ENCODE measurements around the gene GNG8.
A peak's percentile ranks its signal among the peaks of the same experiment; 100 is the strongest.

GNG8 gene

GRCh38 chr19:46659151-46660007 lies 23.4 kb upstream of the GNG8 start:
- no peak for TF ChIP-seq POLR2A (IDR thresholded peaks at IDR 0.05; ENCODE audit: low read length)
- no peak for TF ChIP-seq GATA1 (IDR thresholded peaks at IDR 0.05; ENCODE audit: low read depth, low read length)
- DNase-seq, result peak; percentile 35 to 42

GRCh38 chr19:46656541-46656940 lies 20.5 kb upstream of the GNG8 start:
- DNase-seq, result no peak
- no peak for TF ChIP-seq GATA1 (IDR thresholded peaks at IDR 0.05; ENCODE audit: low read depth, low read length)
- TF ChIP-seq POLR2A (IDR thresholded peaks at IDR 0.05; ENCODE audit: low read length), result no peak

- TF ChIP-seq GATA1 (IDR thresholded peaks at IDR 0.05; ENCODE audit: low read depth, low read length), result no peak
- TF ChIP-seq POLR2A (IDR thresholded peaks at IDR 0.05; ENCODE audit: low read length), result no peak
- DNase-seq, result no peak
Measured at GRCh38 chr19:46654621-46655152, 18.7 kb upstream of the GNG8 start.

GRCh38 chr19:46650445-46650844 lies 14.4 kb upstream of the GNG8 start:
- TF ChIP-seq POLR2A (IDR thresholded peaks at IDR 0.05; ENCODE audit: low read length), result no peak
- no peak for TF ChIP-seq GATA1 (IDR thresholded peaks at IDR 0.05; ENCODE audit: low read depth, low read length)
- DNase-seq, result no peak

GRCh38 chr19:46648961-46649960 lies 13.3 kb upstream of the GNG8 start:
- DNase-seq, result no peak
- TF ChIP-seq POLR2A (IDR thresholded peaks at IDR 0.05; ENCODE audit: low read length) (no peak), GATA1 (IDR thresholded peaks at IDR 0.05; ENCODE audit: low read depth, low read length) (no peak)

- no peak for DNase-seq
- no peak for TF ChIP-seq POLR2A (IDR thresholded peaks at IDR 0.05; ENCODE audit: low read length)
- no peak for TF ChIP-seq GATA1 (IDR thresholded peaks at IDR 0.05; ENCODE audit: low read depth, low read length)
Measured at GRCh38 chr19:46648060-46648960, 12.3 kb upstream of the GNG8 start.

GRCh38 chr19:46646402-46646801 lies 10.4 kb upstream of the GNG8 start:
- TF ChIP-seq POLR2A (IDR thresholded peaks at IDR 0.05; ENCODE audit: low read length), result no peak
- TF ChIP-seq GATA1 (IDR thresholded peaks at IDR 0.05; ENCODE audit: low read depth, low read length), result no peak
- no peak for DNase-seq

GRCh38 chr19:46644720-46645119 lies 8.7 kb upstream of the GNG8 start:
- no peak for DNase-seq
- TF ChIP-seq GATA1 (IDR thresholded peaks at IDR 0.05; ENCODE audit: low read depth, low read length) (no peak), POLR2A (IDR thresholded peaks at IDR 0.05; ENCODE audit: low read length) (no peak)

- TF ChIP-seq GATA1 (IDR thresholded peaks at IDR 0.05; ENCODE audit: low read depth, low read length) (no peak), POLR2A (IDR thresholded peaks at IDR 0.05; ENCODE audit: low read length) (no peak)
Measured at GRCh38 chr19:46640656-46641055, 4.7 kb upstream of the GNG8 start.

GRCh38 chr19:46639358-46640182 lies 3.6 kb upstream of the GNG8 start:
- TF ChIP-seq POLR2A (IDR thresholded peaks at IDR 0.05; ENCODE audit: low read length) (no peak), GATA1 (IDR thresholded peaks at IDR 0.05; ENCODE audit: low read depth, low read length) (no peak)
- DNase-seq, result no peak

More at GRCh38 chr19:46640656-46641055, 4.7 kb upstream of the GNG8 start:
- no peak for DNase-seq

- DNase-seq, result peak in 1 of 2 experiments; percentile 18
- no peak for TF ChIP-seq POLR2A (IDR thresholded peaks at IDR 0.05; ENCODE audit: low read length)
- TF ChIP-seq GATA1 (IDR thresholded peaks at IDR 0.05; ENCODE audit: low read depth, low read length), result no peak
Measured at GRCh38 chr19:46637224-46637623, 1.2 kb upstream of the GNG8 start.

- DNase-seq, result no peak
- no peak for TF ChIP-seq POLR2A (IDR thresholded peaks at IDR 0.05; ENCODE audit: low read length)
- no peak for TF ChIP-seq GATA1 (IDR thresholded peaks at IDR 0.05; ENCODE audit: low read depth, low read length)
Measured at GRCh38 chr19:46634656-46635218, 1.3 kb downstream of the GNG8 start.
